NB4 (cell line): Measurements from ENCODE around the gene FKBP15.
"Not testable (repeated sequence)": the region's sequence is repeated elsewhere in the genome, so short reads cannot be mapped to it uniquely, and the experiment has no call there.

Experiments used
- DNase-seq: peaks from one replicate; pipeline ENCODE4 v3.0.0; 2010; ENCODE audit warnings: low read depth
- H3K4me3 ChIP-seq: one replicate; pipeline ENCODE4 v1.5.1; 2011; ENCODE audit warnings: mild to moderate bottlenecking, low read depth, low read length, moderate library complexity
- CTCF ChIP-seq: IDR thresholded peaks from one replicate; pipeline ENCODE4 v1.5.1; 2012; ENCODE audit warnings: low read depth, low read length
- MAX ChIP-seq: IDR thresholded peaks from 2 replicates; pipeline ENCODE4 v1.6.1; 2011; ENCODE audit warnings: low read depth, low read length
- MYC ChIP-seq: IDR thresholded peaks from 2 replicates; pipeline ENCODE4 v1.6.1; 2011; ENCODE audit warnings: low read depth, low read length
- POLR2A ChIP-seq: IDR thresholded peaks from 2 replicates; pipeline ENCODE4 v1.6.1; 2011; ENCODE audit warnings: mild to moderate bottlenecking; ENCODE audit not compliant: insufficient read length; ENCODE audit errors: extremely low read depth

Gene FKBP15

GRCh38 chr9:113250807-113251206, 29.7 kb upstream of the FKBP15 start:
- DNase-seq: no peak
- H3K4me3 ChIP-seq: no peak overlapping the region
- TF ChIP-seq POLR2A (no peak), MYC (no peak), CTCF (no peak), MAX (no peak)

- H3K4me3 ChIP-seq, DNase-seq: not testable (repeated sequence)
Observed at GRCh38 chr9:113249661-113250060, 28.6 kb upstream of the FKBP15 start.

GRCh38 chr9:113247640-113248039, 26.6 kb upstream of the FKBP15 start:
- no peak for DNase-seq
- H3K4me3 ChIP-seq: no peak overlapping the region
- TF ChIP-seq MYC (no peak), POLR2A (no peak), CTCF (no peak), MAX (no peak)

GRCh38 chr9:113246928-113247327, 25.9 kb upstream of the FKBP15 start:
- DNase-seq: no peak
- TF ChIP-seq MYC (no peak), POLR2A (no peak), MAX (no peak), CTCF (no peak)
- no peak overlapping the region for H3K4me3 ChIP-seq

- no peak overlapping the region for H3K4me3 ChIP-seq
- no peak for TF ChIP-seq MAX
- TF ChIP-seq CTCF: no peak
- TF ChIP-seq MYC: no peak
- TF ChIP-seq POLR2A: no peak
- DNase-seq: no peak
Observed at GRCh38 chr9:113245894-113246293, 24.8 kb upstream of the FKBP15 start.

- TF ChIP-seq MYC (no peak), POLR2A (no peak), MAX (no peak)
- H3K4me3 ChIP-seq: no peak overlapping the region
- no peak for DNase-seq
Observed at GRCh38 chr9:113244556-113244955, 23.5 kb upstream of the FKBP15 start.

GRCh38 chr9:113241161-113241560, 20.1 kb upstream of the FKBP15 start:
- H3K4me3 ChIP-seq: no peak overlapping the region
- DNase-seq: no peak
- TF ChIP-seq POLR2A: no peak
- no peak for TF ChIP-seq CTCF
- TF ChIP-seq MYC: no peak
- TF ChIP-seq MAX: no peak
